Upper lobe of left lung (tissue), 4 donors: ENCODE data around the gene DHFR.

ENCODE experiments used
- CTCF ChIP-seq, 6 experiments: fragments of 450-650 bp in 4 of 6; fragments of 200-600 bp in 2 of 6; sonication (generic) in 2 of 6; IDR thresholded peaks; one replicate each; pipeline ENCODE4 v1.5.1; 2016 to 2019; ENCODE audit warnings: antibody characterized with exemption in 6 of 6
- EP300 ChIP-seq, 4 donors: sonication (generic); formaldehyde crosslinking; IDR thresholded peaks; one replicate each; pipeline ENCODE4 v1.5.1; 2017; ENCODE audit warnings: antibody characterized with exemption in 4 of 4, control low read depth in 2 of 4
- POLR2A ChIP-seq, 4 donors: fragments of 450-650 bp; IDR thresholded peaks; one replicate each; pipeline ENCODE4 v1.5.1; 2016 to 2017; ENCODE audit warnings: antibody characterized with exemption in 4 of 4, mild to moderate bottlenecking in 2 of 4
- POLR2AphosphoS5 ChIP-seq, 2 donors: sonication (generic); formaldehyde crosslinking; IDR thresholded peaks; one replicate each; pipeline ENCODE4 v1.5.1; 2017; ENCODE audit warnings: antibody characterized with exemption in 2 of 2

DNA sequence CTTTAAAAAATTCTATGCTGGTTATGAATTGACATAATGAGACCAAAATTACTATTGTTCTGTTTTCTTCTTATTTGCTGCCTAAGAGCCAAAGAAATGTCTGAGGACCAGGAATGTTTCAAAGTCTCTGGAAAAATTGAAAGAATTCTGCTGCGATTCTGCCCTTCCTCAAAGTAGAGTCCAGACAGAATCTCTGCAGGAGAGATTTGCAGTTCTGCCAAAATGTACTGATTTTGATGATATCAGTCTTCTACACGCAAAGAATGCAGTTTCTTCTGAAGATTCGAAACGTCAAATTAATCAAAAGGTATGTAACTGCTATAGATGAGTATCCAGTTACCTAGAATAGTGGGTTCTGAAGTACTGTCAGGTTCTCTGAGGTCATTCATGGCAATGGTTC lies 10.3 kb upstream of the DHFR start:
- TF ChIP-seq CTCF (IDR thresholded peaks at IDR 0.05) (no peak), POLR2A (IDR thresholded peaks at IDR 0.05) (no peak), EP300 (IDR thresholded peaks at IDR 0.05) (no peak), POLR2AphosphoS5 (IDR thresholded peaks at IDR 0.05) (no peak)
